Choroid plexus epithelial cell (primary cell): ENCODE results near the gene DNAJB13.

ENCODE experiments used
- DNase-seq: peaks from one replicate; pipeline ENCODE4 v3.0.0-alpha.2; 2010; ENCODE audit warnings: low read depth
- H3K4me3 ChIP-seq: 2 replicates; pipeline ENCODE4 v1.5.1; 2011; ENCODE audit warnings: low read depth, mild to moderate bottlenecking, control low read depth, low read length, moderate library complexity
- CTCF ChIP-seq: conservative IDR thresholded peaks from 2 replicates; pipeline ENCODE4 v1.5.1; 2011; ENCODE audit warnings: low read depth, mild to moderate bottlenecking, control low read depth, inconsistent platforms, low read length, moderate library complexity

Gene DNAJB13

GRCh38 chr11:73995247-73995646 is 44.4 kb downstream of the DNAJB13 start:
- no peak overlapping the region for H3K4me3 ChIP-seq
- DNase-seq: peak; percentile 22
- TF ChIP-seq CTCF: no peak

GRCh38 chr11:73995731-73996130 is 44.9 kb downstream of the DNAJB13 start:
- no peak for TF ChIP-seq CTCF
- no peak overlapping the region for H3K4me3 ChIP-seq
- no peak for DNase-seq

- no peak for DNase-seq
- no peak overlapping the region for H3K4me3 ChIP-seq
- no peak for TF ChIP-seq CTCF
These were observed 45.4 kb downstream of the DNAJB13 start for GRCh38 chr11:73996161-73996747.

GRCh38 chr11:73997120-73997770 is 46.4 kb downstream of the DNAJB13 start:
- TF ChIP-seq CTCF: no peak
- H3K4me3 ChIP-seq: no peak overlapping the region
- no peak for DNase-seq

GRCh38 chr11:73998846-73999575 is 48.2 kb downstream of the DNAJB13 start:
- TF ChIP-seq CTCF: no peak

GRCh38 chr11:73999581-74000306 is 48.9 kb downstream of the DNAJB13 start:
- H3K4me3 ChIP-seq: no peak overlapping the region
- no peak for DNase-seq
- no peak for TF ChIP-seq CTCF

More at GRCh38 chr11:73998846-73999575, 48.2 kb downstream of the DNAJB13 start:
- DNase-seq: no peak
- no peak overlapping the region for H3K4me3 ChIP-seq
